ENCODE data around the gene KAT2B.

Gene KAT2B

DNA sequence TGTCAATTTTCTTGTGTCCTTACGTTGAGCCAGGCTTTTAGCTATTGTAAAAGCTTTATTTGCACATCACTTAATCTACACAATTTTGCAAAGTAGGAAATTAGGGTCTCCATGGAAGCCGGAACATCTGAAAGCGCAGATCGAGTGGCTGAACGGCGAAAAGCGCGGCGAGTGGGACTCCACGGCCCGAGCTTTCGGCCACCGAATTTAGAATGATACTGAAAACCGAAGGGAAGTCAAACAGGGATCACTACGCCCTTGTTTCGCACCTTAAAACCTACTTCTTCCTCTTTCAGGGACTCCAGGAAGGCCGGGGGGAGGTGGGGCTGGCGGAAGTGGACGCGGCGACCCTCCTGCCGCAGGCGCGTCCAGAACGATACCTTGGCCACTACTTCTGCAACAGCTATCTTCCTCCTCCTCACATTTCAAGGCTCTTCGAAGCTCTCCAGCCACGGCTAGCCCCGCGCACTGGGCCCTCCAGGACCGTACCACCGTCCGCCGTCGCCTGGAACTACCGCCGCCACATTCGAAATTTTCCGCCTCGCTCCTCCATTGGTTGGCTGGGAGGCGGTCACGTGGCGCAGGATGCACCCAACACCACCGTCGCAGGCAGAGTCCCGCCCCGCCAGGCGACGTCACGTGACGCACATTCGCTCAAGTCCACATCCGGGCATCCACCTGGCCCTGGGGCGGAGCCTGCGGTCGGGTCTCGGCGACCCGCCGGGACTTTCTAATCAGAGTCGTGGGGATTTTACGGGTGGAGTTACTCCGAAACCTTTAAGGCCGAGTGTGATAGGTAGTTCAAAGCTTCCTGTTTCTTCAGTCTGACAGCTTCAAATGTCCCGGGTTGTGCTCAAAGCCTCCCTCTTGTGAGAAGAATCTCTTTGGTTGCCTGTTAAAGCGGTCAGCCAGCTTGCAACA is 145.7 kb downstream of the KAT2B start, which contains the start of gene SGO1:
SGO1 (minus strand) TSS at position 528 of the 921 bp plus-strand sequence. CDS start 2,179 bp downstream, outside the sequence.
- Histone ChIP-seq H3K4me3 (ENCODE audit: low read depth, low read length) (peak within 1 kb of the TSS; percentile 94), H3K36me3 (ENCODE audit: control insufficient read depth, insufficient read depth, low read length) (peaks cover 28% of the 10 kb centered on the region), H3K9ac (ENCODE audit: low read depth, low read length) (peak within 1 kb of the TSS; percentile 89), H3K27ac (ENCODE audit: low read depth, low read length) (peak within 1 kb of the TSS; percentile 94), H3K27me3 (ENCODE audit: control insufficient read depth, insufficient read depth, low read length) (no peaks in the 10 kb centered on the region), H3K4me1 (ENCODE audit: control insufficient read depth, insufficient read depth, low read length) (peaks cover 13% of the 10 kb centered on the region), H3K9me3 (ENCODE audit: control insufficient read depth, insufficient read depth, low read length) (no peaks in the 10 kb centered on the region)

DNA sequence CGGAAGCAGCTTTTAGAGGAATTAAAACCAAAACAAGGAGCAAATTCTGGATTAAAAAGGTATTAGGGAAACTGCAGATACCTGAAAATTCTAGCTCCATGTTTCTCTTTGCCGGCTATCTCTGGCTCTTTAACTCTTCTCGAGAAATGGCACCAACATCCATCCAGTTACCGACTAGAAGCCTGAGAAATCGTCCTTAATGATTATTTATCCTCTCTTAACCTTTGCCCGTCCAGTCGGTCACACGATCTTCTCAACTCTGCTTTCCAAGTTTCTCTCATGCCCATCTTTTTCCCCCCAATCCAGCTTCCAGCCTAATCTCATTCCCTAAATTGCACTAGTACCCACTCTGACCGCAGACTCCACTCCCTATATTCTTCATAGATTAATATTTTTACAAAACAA is 146.4 kb downstream of the KAT2B start:
- peaks cover 13% of the 10 kb centered on the region for H3K4me1 ChIP-seq (ENCODE audit: control insufficient read depth, insufficient read depth, low read length)
- H3K9ac ChIP-seq (ENCODE audit: low read depth, low read length) = peak overlapping the region; percentile 89
- H3K4me3 ChIP-seq (ENCODE audit: low read depth, low read length) = peak overlapping the region; percentile 94
- H3K36me3 ChIP-seq (ENCODE audit: control insufficient read depth, insufficient read depth, low read length) = peaks cover 21% of the 10 kb centered on the region
- H3K9me3 ChIP-seq (ENCODE audit: control insufficient read depth, insufficient read depth, low read length) = no peaks in the 10 kb centered on the region
- peak overlapping the region; percentile 94 for H3K27ac ChIP-seq (ENCODE audit: low read depth, low read length)
- no peaks in the 10 kb centered on the region for H3K27me3 ChIP-seq (ENCODE audit: control insufficient read depth, insufficient read depth, low read length)

DNA sequence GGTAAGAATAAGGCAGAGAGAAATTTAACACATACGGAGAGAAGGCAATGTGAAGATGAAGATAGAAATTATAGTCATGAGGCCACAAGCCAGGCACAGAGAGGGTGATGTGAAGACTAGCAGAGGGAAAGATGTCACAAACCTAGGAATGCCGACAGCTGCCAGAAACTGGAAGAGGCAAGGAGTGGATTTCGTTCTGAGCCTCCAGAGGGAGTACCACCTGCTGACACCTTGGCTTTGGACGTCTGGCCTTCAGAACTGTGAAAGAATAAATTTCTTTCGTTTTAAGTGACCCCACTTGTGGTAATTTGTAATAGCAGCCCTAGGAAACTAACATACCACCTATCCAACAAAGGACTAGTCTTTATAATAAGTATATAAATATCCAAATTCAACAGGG is 150.7 kb downstream of the KAT2B start:
- H3K4me3 ChIP-seq (ENCODE audit: low read depth, low read length) = no peak overlapping the region
- H3K36me3 ChIP-seq (ENCODE audit: control insufficient read depth, insufficient read depth, low read length) = no peaks in the 10 kb centered on the region
- 0 out of 2 replicates have a peak, but pooled peaks cover 6% of the 10 kb centered on the region for H3K4me1 ChIP-seq (ENCODE audit: control insufficient read depth, insufficient read depth, low read length)
- no peak overlapping the region for H3K27ac ChIP-seq (ENCODE audit: low read depth, low read length)
- no peaks in the 10 kb centered on the region for H3K9me3 ChIP-seq (ENCODE audit: control insufficient read depth, insufficient read depth, low read length)
- no peak overlapping the region for H3K9ac ChIP-seq (ENCODE audit: low read depth, low read length)
- no peaks in the 10 kb centered on the region for H3K27me3 ChIP-seq (ENCODE audit: control insufficient read depth, insufficient read depth, low read length)

GRCh38 chr3:20194793-20195460 is 154.7 kb downstream of the KAT2B start:
- no peak overlapping the region for H3K9ac ChIP-seq (ENCODE audit: low read depth, low read length)
- H3K27me3 ChIP-seq (ENCODE audit: control insufficient read depth, insufficient read depth, low read length) = no peaks in the 10 kb centered on the region
- H3K4me1 ChIP-seq (ENCODE audit: control insufficient read depth, insufficient read depth, low read length) = no peaks in the 10 kb centered on the region
- no peak overlapping the region for H3K4me3 ChIP-seq (ENCODE audit: low read depth, low read length)
- no peak overlapping the region for H3K27ac ChIP-seq (ENCODE audit: low read depth, low read length)
- no peaks in the 10 kb centered on the region for H3K9me3 ChIP-seq (ENCODE audit: control insufficient read depth, insufficient read depth, low read length)
- no peaks in the 10 kb centered on the region for H3K36me3 ChIP-seq (ENCODE audit: control insufficient read depth, insufficient read depth, low read length)

- H3K36me3 ChIP-seq (ENCODE audit: control insufficient read depth, insufficient read depth, low read length) = no peaks in the 10 kb centered on the region
- no peak overlapping the region for H3K4me3 ChIP-seq (ENCODE audit: low read depth, low read length)
- no peak overlapping the region for H3K9ac ChIP-seq (ENCODE audit: low read depth, low read length)
- H3K9me3 ChIP-seq (ENCODE audit: control insufficient read depth, insufficient read depth, low read length) = no peaks in the 10 kb centered on the region
- no peaks in the 10 kb centered on the region for H3K27me3 ChIP-seq (ENCODE audit: control insufficient read depth, insufficient read depth, low read length)
- no peak overlapping the region for H3K27ac ChIP-seq (ENCODE audit: low read depth, low read length)
- no peaks in the 10 kb centered on the region for H3K4me1 ChIP-seq (ENCODE audit: control insufficient read depth, insufficient read depth, low read length)
Observed at GRCh38 chr3:20197775-20198174, 157.5 kb downstream of the KAT2B start.

- Histone ChIP-seq H3K4me1 (ENCODE audit: control insufficient read depth, insufficient read depth, low read length) (no peaks in the 10 kb centered on the region), H3K36me3 (ENCODE audit: control insufficient read depth, insufficient read depth, low read length) (no peaks in the 10 kb centered on the region), H3K4me3 (ENCODE audit: low read depth, low read length) (no peak overlapping the region), H3K9ac (ENCODE audit: low read depth, low read length) (no peak overlapping the region), H3K27ac (ENCODE audit: low read depth, low read length) (no peak overlapping the region), H3K27me3 (ENCODE audit: control insufficient read depth, insufficient read depth, low read length) (no peaks in the 10 kb centered on the region), H3K9me3 (ENCODE audit: control insufficient read depth, insufficient read depth, low read length) (no peaks in the 10 kb centered on the region)
Observed at GRCh38 chr3:20201143-20201542, 160.9 kb downstream of the KAT2B start.

All from HUES48 (cell line).